Left ventricle myocardium superior (tissue), 1 donor: ENCODE results near the gene ALDOA. TPM values are rescaled to one million over a fixed set of nuclear protein-coding genes. Genes with fewer than 3 reads are reported as not detected.
A peak's percentile ranks its signal among the peaks of the same experiment; 100 is the strongest.

Experiments used
- ATAC-seq: fragments of 200-7000 bp; cut with Tn5 transposase; one replicate; pipeline ENCODE4 v1.9.1; 2020; ENCODE audit warnings: mild to moderate bottlenecking, moderate library complexity
- DNase-seq: peaks from one replicate; pipeline ENCODE4 v3.0.0-alpha.2; 2020
- intact Hi-C: fragments of 100-400 bp; cut with micrococcal nuclease; formaldehyde crosslinking; loops from one replicate; pipeline ENCODE4 v1.11.0; 2022
- total RNA-seq: library from RNA; stranded (reverse); fragmentation: NEBNext Ultra II Directional; extraction: Animal tissue kit (Norgen Biotek cat#: 25700); gene quantifications from one replicate; pipeline ENCODE4 v1.2.1, GENCODE V29; 2021
- donor health status: DM: no; HTN: yes; CAD: no; lungs with severe emphysema.

The ALDOA gene
- total RNA-seq, 1 donor from 2014 or later = 4,258 TPM

DNA sequence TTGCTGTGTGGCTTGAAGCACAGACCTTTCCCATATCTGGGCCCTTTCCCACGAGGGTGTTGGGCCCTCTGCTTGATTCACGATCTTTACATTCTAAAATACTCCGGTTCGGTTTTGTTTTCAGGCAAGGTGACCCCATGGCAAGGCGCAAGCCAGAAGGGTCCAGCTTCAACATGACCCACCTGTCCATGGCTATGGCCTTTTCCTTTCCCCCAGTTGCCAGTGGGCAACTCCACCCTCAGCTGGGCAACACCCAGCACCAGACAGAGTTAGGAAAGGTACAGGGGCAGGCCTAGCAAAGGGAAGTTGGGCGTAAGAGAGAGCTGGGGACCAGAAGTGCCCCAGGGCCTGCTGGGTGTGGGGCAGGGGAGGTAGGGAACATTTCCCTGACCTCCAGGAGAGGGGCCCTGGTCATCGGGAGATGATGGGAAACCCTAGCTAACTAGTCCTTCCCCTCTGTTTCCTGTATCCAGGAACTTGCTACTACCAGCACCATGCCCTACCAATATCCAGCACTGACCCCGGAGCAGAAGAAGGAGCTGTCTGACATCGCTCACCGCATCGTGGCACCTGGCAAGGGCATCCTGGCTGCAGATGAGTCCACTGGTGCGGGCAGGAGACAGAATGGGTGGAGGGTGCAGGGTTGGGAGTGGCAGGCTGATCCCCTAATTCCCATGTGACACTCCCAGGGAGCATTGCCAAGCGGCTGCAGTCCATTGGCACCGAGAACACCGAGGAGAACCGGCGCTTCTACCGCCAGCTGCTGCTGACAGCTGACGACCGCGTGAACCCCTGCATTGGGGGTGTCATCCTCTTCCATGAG, 1.4 kb downstream of the ALDOA start:
- intact Hi-C loops = no loop called here
- ATAC-seq = no peak
- DNase-seq = peak; percentile 71

DNA sequence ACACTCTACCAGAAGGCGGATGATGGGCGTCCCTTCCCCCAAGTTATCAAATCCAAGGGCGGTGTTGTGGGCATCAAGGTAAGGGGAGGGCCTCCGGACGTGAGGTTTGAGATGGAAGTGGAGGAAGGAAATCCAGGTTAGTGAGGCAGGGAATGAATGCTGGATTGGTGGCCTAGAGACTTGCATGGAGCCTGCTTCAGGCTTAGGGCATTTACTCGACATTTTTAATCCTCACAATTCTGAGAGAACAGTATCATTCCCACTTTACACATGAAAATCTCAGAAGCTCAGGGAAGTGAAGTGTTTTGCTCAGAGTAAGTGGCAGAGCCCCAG, 2.0 kb downstream of the ALDOA start:
- intact Hi-C loops = no loop called here
- DNase-seq (no peak), ATAC-seq (no peak)

DNA sequence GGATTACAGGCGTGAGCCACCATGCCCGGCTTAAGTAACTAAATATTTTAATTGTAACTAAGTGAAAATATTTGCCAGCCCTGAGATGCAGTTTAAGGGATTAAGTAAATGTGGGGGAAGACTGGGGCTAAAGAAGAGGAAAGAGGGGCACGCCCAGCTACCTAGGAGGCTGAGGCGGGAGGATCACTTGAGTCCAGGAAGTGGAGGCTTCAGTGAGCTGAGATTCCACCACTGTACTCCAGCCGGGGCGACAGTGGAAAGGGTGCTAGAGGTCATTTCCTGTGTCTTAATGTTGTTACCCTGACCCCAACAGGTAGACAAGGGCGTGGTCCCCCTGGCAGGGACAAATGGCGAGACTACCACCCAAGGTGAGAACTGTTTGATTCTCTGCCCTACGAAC, 2.8 kb downstream of the ALDOA start:
- ATAC-seq = no peak
- DNase-seq = no peak
- intact Hi-C loops = no loop called here

DNA sequence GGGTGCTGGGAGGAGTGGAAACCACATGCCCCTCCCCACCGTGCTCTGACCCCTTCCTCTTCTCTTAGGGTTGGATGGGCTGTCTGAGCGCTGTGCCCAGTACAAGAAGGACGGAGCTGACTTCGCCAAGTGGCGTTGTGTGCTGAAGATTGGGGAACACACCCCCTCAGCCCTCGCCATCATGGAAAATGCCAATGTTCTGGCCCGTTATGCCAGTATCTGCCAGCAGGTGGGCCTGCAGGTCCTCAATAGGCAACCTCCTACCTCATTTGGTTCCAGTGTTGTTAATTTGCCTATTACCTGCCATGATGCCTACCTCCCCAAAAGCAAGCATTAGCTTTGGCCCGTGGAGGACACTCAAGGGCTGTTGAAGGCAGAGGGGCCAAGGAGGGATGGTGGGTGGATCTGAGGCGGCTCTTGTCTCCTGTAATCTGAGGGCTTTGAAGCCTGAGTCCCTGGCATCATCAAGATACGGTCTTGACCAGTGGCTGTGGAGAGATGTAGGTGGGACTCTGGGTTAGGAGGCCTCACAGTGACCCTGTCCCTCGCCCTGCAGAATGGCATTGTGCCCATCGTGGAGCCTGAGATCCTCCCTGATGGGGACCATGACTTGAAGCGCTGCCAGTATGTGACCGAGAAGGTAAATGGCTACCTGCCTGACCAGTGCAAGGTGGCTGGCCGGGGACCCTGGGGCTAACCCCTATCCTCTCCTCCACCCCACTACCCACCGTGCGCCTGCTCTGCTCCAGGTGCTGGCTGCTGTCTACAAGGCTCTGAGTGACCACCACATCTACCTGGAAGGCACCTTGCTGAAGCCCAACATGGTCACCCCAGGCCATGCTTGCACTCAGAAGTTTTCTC, 3.4 kb downstream of the ALDOA start:
- intact Hi-C loops = no loop called here
- DNase-seq (peak; percentile 40), ATAC-seq (no peak)

DNA sequence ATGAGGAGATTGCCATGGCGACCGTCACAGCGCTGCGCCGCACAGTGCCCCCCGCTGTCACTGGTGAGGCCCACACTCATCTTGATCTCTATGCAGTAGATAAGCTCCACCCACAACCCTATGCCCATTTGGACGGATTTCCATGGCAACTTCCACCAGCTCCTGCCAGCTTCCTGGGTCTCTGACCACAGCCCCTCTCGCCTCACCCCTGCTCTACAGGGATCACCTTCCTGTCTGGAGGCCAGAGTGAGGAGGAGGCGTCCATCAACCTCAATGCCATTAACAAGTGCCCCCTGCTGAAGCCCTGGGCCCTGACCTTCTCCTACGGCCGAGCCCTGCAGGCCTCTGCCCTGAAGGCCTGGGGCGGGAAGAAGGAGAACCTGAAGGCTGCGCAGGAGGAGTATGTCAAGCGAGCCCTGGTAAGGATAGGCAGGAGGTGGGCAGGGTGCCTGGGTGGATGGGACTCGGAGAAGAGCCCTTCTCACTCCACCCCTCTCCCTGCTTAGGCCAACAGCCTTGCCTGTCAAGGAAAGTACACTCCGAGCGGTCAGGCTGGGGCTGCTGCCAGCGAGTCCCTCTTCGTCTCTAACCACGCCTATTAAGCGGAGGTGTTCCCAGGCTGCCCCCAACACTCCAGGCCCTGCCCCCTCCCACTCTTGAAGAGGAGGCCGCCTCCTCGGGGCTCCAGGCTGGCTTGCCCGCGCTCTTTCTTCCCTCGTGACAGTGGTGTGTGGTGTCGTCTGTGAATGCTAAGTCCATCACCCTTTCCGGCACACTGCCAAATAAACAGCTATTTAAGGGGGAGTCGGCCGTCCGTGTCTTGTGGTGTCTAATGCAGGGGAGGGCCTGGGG, 4.3 kb downstream of the ALDOA start:
- ATAC-seq = peak; percentile 0
- peak; percentile 59 for DNase-seq
- intact Hi-C loops = no loop called here

DNA sequence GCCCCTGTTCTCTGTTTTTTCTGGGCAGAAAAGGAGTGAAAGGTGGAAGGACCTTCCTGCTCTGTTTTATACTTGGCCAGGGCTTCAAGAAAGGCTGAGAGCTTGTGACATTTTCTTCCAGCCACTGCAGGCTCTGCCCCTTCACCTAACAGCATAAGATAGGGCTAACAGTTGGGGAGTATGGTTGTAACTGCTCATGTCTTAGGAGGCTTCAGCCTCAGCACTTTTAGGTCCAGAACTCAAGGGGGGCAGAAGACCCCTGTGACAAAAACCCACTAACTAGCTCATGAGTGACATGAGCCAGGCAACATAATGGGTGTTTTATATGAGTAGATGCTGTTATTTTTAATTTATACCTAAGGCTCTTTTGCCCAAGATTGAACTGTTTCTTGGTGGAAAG, 4.9 kb downstream of the ALDOA start:
- ATAC-seq (no peak), DNase-seq (no peak)
- intact Hi-C loops = no loop called here

DNA sequence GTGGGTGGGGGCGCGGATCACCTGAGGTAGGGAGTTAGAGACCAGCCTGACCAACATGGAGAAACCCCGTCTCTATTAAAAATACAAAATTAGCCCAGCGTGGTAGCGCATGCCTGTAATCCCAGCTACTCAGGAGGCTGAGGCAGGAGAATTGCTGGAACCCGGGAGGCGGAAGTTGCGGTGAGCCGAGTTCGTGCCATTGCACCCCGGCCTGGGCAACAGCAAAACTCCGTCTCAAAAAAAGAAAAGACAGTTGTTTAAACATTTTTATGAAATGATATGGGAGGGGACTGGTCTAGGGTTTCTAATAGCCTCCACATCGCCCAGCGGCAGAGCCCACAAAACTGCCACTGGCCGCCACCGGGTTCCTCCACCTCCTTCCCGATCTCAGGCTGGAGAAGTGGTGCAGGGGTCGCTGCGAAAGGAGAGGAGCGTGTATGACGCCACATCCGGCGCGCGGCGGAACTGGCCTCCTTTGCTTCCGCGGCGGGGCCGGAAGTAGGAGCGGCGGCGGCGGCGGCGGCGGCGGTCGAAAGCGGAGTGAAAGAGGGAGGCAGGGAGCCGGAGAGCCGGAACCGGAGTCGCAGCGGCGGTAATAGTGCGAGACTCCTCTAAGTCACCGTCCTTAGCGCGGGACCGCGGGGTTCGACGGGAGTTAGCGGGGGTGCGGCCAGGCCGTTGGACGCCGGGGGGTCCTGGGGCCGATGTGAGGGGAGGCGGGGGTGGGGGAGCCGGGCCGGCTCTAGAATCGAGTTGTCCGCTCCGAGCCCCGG, 10.1 kb downstream of the ALDOA start, which contains the start of gene PPP4C:
Gene PPP4C (plus strand): TSS at position 492 of the 773 bp plus-strand sequence. CDS start 384 bp downstream, outside the sequence.
- DNase-seq (peak; percentile 95), ATAC-seq (peak; percentile 90)
- intact Hi-C loops = no loop called here

DNA sequence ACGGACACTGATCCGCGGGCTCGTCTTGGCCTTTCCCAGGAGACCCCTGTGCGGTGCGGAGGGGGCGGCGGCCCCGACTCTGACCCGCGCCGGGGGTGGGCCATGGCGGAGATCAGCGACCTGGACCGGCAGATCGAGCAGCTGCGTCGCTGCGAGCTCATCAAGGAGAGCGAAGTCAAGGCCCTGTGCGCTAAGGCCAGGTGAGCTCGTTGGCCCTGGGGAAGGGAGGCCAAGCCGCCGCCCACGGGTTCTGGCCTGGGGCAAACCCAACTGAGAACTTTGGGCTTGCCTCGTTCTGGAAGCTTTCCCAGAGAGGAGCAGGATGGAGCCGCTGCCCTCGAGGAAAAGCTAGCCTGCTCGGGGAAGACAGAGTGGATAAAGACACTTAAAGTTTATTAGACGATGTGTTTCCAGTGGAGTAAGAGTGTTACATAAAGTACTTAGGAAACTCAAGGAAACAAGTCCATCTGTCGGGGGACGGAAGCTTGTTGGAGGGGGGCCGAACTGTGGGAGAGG, 10.8 kb downstream of the ALDOA start:
- peak; percentile 17 for ATAC-seq
- intact Hi-C loops = no loop called here
- DNase-seq = peak; percentile 46

DNA sequence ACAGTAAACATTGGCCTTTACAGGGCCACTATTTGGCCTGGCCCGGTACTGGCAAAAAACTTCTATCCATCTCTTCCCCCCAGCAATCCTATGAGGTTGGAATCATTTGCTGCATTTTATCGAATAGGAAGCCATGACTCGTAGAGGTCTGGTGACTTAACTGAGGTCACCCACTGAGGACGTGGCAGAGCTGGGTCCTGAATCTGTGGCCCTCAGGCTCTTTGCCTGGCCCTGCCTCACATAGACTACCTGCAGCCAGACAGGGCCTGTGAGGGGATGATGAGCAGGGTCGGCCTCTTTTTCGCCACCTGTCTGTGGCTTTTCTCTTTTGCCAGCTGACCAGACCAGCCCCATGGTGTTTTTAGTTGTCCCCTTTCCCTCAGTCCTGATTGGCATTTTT, 12.1 kb downstream of the ALDOA start:
- DNase-seq (no peak), ATAC-seq (no peak)
- intact Hi-C loops = no loop called here

DNA sequence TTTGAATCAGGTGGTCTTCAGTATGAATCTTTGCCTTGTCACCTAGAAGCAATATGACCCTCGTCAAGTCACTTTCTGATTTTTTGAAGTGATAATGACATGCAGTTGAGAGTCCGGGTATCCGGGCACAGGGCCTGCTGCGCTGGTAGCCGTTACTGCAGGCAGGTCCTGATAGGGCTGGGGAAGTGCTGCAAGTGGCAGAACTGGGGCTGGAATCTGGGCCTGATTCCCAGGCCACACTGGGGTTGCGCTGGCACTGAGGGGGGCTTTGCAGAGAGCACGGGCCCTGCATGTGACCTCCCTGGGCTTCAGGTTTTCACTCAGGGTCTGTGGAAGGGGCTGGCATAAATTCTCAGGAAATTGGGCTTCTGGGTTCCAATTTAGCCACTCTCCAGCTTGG, 13.2 kb downstream of the ALDOA start:
- intact Hi-C loops = no loop called here
- no peak for ATAC-seq
- DNase-seq = no peak

DNA sequence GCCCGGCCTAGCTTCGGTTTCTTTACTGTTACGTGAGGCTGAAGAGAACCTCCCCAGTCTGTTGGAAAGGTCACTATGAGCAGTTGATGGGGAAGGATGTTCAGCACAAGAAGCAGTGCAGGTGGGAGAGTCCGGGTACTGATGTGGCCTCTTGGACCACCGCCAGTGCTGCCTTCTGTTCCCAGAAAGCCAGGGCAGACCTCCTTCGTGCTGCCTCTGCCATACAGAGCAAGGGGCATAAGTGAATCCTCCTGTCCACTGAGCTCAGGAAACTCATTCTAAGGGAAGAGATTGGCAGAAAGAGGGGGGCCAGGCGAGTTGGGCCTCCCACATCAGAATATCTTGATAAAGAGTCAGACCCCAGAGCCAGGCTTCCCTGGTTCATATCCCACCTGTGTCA, 13.9 kb downstream of the ALDOA start:
- DNase-seq (no peak), ATAC-seq (no peak)
- intact Hi-C loops = no loop called here

DNA sequence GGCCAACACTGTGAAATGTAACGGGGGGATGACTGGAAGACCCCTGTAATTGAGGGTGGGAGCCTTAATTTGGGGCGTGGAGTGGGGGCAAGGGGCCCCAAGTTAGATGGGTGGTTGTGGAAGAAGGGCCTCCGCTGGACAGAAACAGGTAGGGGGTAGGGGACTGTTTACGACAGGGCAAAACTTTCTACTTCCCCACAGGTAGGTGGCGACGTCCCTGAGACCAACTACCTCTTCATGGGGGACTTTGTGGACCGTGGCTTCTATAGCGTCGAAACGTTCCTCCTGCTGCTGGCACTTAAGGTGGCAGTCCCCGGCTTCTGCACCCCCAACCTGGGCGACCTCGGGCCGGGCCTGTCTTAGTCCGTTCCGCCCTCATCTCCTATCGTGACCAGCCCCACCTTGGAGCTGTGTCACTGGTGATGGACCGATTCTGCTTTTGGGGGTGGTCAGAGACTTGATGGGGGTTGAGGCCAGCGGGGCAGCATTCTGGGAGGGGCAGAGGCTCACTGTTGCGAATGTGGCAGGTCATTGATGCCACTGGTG, 17.1 kb downstream of the ALDOA start:
- DNase-seq (no peak), ATAC-seq (no peak)
- intact Hi-C loops = no loop called here

DNA sequence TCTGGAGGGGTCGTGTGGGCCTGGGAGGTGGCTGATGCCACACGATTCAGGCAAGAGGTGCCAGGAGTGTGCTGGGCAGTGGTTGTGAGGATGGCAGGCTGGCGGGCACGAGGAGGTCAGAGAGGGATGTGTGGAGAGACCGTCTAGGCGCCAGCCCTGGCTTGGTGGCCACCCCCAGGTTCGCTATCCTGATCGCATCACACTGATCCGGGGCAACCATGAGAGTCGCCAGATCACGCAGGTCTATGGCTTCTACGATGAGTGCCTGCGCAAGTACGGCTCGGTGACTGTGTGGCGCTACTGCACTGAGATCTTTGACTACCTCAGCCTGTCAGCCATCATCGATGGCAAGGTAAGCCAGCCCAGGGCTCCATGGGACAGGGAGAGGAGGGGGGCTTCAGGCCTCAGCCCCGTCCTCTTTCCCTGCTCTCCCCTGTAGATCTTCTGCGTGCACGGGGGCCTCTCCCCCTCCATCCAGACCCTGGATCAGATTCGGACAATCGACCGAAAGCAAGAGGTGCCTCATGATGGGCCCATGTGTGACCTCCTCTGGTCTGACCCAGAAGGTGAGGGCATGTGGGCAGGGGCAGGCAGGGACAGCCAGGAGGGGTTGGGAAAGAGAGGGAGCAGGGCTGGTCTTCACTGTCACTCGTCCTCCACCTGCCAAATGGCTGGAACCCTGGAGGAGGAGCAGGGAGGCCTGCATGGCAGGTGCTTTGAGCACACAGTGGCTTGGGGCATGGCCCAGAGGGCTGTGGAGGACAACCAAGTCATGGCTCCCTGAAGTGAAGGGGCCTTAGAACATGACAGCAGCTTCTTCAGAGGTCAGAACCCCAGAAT, 17.9 kb downstream of the ALDOA start:
- ATAC-seq = no peak
- intact Hi-C loops = no loop called here
- no peak for DNase-seq

DNA sequence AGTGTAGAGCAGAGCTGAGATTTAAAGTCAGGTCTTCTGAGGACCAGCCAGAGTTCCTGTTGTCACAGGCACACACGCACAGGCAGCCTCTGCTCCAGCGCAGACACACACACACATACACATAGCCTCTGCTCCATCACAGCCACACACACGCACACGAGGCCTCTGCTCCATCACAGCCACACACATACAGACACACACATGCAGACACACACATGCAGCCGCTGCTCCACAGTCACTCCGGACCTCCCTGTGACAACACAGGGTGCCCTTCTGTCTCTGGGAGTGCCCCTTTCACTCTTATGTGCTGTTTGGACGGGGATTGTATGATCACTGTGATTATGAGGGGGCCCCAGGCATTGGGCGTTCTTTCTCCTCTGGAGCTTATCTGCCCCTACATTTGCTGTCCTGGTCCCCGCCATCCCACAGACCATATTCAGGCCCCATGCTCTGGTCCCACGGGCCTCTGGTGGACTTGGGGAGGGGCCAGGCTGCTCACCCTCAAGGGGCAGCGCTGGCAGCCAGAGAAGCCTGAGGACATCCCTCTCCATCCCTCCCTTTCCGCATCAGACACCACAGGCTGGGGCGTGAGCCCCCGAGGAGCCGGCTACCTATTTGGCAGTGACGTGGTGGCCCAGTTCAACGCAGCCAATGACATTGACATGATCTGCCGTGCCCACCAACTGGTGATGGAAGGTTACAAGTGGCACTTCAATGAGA, 18.7 kb downstream of the ALDOA start:
- intact Hi-C loops = no loop called here
- ATAC-seq (no peak), DNase-seq (no peak)

DNA sequence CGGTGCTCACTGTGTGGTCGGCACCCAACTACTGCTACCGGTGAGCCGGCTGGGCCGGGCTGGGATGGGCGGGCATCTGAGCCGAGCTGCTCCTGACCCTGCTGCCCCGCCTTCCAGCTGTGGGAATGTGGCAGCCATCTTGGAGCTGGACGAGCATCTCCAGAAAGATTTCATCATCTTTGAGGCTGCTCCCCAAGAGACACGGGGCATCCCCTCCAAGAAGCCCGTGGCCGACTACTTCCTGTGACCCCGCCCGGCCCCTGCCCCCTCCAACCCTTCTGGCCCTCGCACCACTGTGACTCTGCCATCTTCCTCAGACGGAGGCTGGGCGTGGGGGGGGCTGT, 19.2 kb downstream of the ALDOA start:
- DNase-seq (peak; percentile 71), ATAC-seq (peak; percentile 56)
- intact Hi-C loops = no loop called here

DNA sequence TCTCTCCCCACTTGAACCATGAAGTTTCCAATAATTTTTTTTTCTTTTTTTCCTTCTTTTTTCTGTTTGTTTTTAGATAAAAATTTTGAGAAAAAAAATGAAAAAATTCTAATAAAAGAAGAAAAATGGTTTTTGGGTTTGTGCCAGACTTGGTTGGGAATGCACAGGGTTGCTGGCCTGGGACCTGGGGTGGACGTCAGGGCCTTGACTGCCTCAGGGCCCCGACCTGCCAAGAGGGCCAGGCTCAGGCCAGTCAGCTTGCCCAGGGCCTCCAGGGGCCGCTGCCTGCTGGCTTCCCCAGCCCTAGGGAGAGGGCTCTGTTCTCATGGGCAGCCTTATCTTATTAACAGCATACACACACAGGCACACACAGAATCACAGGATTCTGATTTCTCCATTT, 19.7 kb downstream of the ALDOA start:
- DNase-seq (peak; percentile 57), ATAC-seq (peak; percentile 20)
- intact Hi-C loops = no loop called here

DNA sequence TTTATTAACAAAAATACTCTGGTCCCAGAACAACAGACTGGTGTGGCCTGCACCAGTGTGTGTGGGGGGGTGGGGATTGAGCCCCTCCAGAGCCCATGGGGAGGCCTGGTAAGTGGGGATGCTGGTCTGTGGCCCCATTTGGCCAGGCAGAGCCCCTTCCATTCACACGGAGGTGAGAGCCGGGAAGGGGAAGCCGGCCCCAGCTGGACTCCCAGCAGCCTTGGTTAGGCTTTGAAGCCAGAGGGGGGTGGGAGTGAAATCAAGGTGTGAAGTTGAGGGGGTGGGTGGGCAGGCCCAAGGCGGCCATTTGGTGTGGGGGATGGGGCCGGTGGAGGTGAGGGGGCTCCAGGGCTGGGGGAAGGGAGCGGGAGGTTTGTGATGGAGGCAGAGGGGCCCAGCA, 20.3 kb downstream of the ALDOA start:
- ATAC-seq (no peak), DNase-seq (peak; percentile 12)
- intact Hi-C loops = no loop called here
